ENCODE data around the gene FHIT. TPM values are rescaled to one million over a fixed set of nuclear protein-coding genes. Genes with fewer than 3 reads are reported as not detected.

Gene FHIT
- total and polyA plus RNA-seq, 2 of the 4 experiments (the other 2 are of a cell fraction): 0.07 TPM; not detected in 1

- ChIA-PET POLR2A (ENCODE audit: unreplicated experiment) (no interaction called here), CTCF (no interaction called here)
- Histone ChIP-seq H3K4me2 (ENCODE audit: low read depth, low read length) (no peak overlapping the region), H3K4me1 (ENCODE audit: control insufficient read depth, insufficient read depth, low read length) (no peaks in the 10 kb centered on the region), H3K56ac (ENCODE audit: extremely low read depth, insufficient read depth, low read length) (no peak overlapping the region), H4K91ac (ENCODE audit: insufficient read depth, low read depth, low read length) (no peak overlapping the region), H2AK5ac (ENCODE audit: low read depth, low read length) (no peak overlapping the region), H3K27me3 (ENCODE audit: control insufficient read depth, insufficient read depth, low read length) (no peaks in the 10 kb centered on the region), H4K20me1 (ENCODE audit: insufficient read depth, low read length) (no peaks in the 10 kb centered on the region), H2BK5ac (ENCODE audit: low read depth, low read length, poor library complexity, severe bottlenecking) (no peak overlapping the region), H2BK15ac (ENCODE audit: low read depth, low read length) (no peak overlapping the region), H3K23ac (ENCODE audit: low read depth, low read length) (no peak overlapping the region), H2BK120ac (ENCODE audit: low read depth, low read length) (no peak overlapping the region), H3K4me3 (ENCODE audit: insufficient read depth, low read depth, low read length) (no peak overlapping the region), H3K14ac (replicated peaks; ENCODE audit: low read depth, low read length) (no peak overlapping the region), H3K79me1 (ENCODE audit: low read depth in 1 of 2, low read length in 2 of 2) (no peaks in the 10 kb centered on the region), H4K8ac (ENCODE audit: low read depth in 2 of 2, low read length in 2 of 2) (no peak overlapping the region), H2AFZ (replicated peaks; ENCODE audit: low read length, poor library complexity) (no peak overlapping the region), H3K27ac (ENCODE audit: insufficient read depth, low read length) (no peak overlapping the region), H3K9ac (ENCODE audit: low read depth, low read length) (no peak overlapping the region), H4K5ac (ENCODE audit: low read depth, low read length) (no peak overlapping the region), H3K36me3 (ENCODE audit: control insufficient read depth, insufficient read depth, low read length) (no peaks in the 10 kb centered on the region), H3K18ac (ENCODE audit: low read depth, low read length) (no peak overlapping the region), H2BK20ac (ENCODE audit: low read depth, low read length) (no peak overlapping the region), H3K9me1 (ENCODE audit: insufficient read depth, low read length) (no peaks in the 10 kb centered on the region), H3K9me3 (ENCODE audit: control insufficient read depth, insufficient read depth, low read length) (no peaks in the 10 kb centered on the region), H3K4ac (ENCODE audit: low read depth, low read length) (no peak overlapping the region), H2AK9ac (replicated peaks; ENCODE audit: low read depth, low read length, poor library complexity) (no peak overlapping the region)
- intact Hi-C loops (cut with micrococcal nuclease) (no loop called here), in situ Hi-C loops (cut with MboI; ENCODE audit: low sequenced_read_pairs) (no loop called here), dilution Hi-C loops (cut with HindIII; ENCODE audit: low sequenced_read_pairs, unreplicated experiment) (no loop called here)
- no TSS peak for BruUV-seq (replicated peaks)
- no CpG with 5 or more reads among the region's 1 CpG for WGBS, 2 experiments (ENCODE audit: extremely low coverage in 2 of 2, insufficient read length in 1 of 2)
- TF ChIP-seq, protein P1, sequence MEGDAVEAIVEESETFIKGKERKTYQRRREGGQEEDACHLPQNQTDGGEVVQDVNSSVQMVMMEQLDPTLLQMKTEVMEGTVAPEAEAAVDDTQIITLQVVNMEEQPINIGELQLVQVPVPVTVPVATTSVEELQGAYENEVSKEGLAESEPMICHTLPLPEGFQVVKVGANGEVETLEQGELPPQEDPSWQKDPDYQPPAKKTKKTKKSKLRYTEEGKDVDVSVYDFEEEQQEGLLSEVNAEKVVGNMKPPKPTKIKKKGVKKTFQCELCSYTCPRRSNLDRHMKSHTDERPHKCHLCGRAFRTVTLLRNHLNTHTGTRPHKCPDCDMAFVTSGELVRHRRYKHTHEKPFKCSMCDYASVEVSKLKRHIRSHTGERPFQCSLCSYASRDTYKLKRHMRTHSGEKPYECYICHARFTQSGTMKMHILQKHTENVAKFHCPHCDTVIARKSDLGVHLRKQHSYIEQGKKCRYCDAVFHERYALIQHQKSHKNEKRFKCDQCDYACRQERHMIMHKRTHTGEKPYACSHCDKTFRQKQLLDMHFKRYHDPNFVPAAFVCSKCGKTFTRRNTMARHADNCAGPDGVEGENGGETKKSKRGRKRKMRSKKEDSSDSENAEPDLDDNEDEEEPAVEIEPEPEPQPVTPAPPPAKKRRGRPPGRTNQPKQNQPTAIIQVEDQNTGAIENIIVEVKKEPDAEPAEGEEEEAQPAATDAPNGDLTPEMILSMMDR (conservative IDR thresholded peaks at IDR 0.05; ENCODE audit: low read depth, low read length): no peak
- TF ChIP-seq POLR2A (IDR thresholded peaks at IDR 0.05; ENCODE audit: low read depth, low read length) (no peak), MAZ (IDR thresholded peaks at IDR 0.05; ENCODE audit: borderline replicate concordance, low read depth, low read length) (no peak), SMC3 (IDR thresholded peaks at IDR 0.05; ENCODE audit: low read depth, low read length) (no peak), BHLHE40 (IDR thresholded peaks at IDR 0.05; ENCODE audit: low read depth, low read length) (no peak), USF2 (IDR thresholded peaks at IDR 0.05; ENCODE audit: low read depth, low read length) (no peak), RAD21 (IDR thresholded peaks at IDR 0.05; ENCODE audit: low read length) (no peak), MAFK (IDR thresholded peaks at IDR 0.05; ENCODE audit: low read depth, low read length) (no peak), NFE2L2 (IDR thresholded peaks at IDR 0.05; ENCODE audit: low read depth, low read length) (no peak), MXI1 (IDR thresholded peaks at IDR 0.05; ENCODE audit: borderline replicate concordance, low read depth, low read length) (no peak), RFX5 (IDR thresholded peaks at IDR 0.05; ENCODE audit: low read depth, low read length) (no peak), CHD1 (IDR thresholded peaks at IDR 0.05; ENCODE audit: low read depth, low read length) (no peak), FOS (IDR thresholded peaks at IDR 0.05; ENCODE audit: low read depth, low read length) (no peak), CEBPB (IDR thresholded peaks at IDR 0.05; ENCODE audit: low read depth, low read length) (no peak), RCOR1 (IDR thresholded peaks at IDR 0.05; ENCODE audit: insufficient replicate concordance, low read length) (no peak), ELK1 (IDR thresholded peaks at IDR 0.05; ENCODE audit: borderline replicate concordance, low read depth, low read length) (no peak)
- DNase-seq (no peak), ATAC-seq (ENCODE audit: low read depth) (no peak)
Observed at GRCh38 chr3:60030982-60031381, 1220.3 kb downstream of the FHIT start.
